GM19395 (cell line): ENCODE measurements around the gene OR5D13.

Experiments used
- ATAC-seq: cut with Tn5 transposase; IDR thresholded peaks from one replicate; pipeline ENCODE4 v1.9.1; 2021; ENCODE audit warnings: mild to moderate bottlenecking, moderate library complexity; ENCODE audit not compliant: unreplicated experiment

Gene OR5D13

GRCh38 chr11:55773138-55773537 lies at the start of gene OR5D13:
Gene OR5D13 (plus strand): TSS chr11:55773438. CDS start chr11:55773438, 0 bp downstream.
- ATAC-seq = no peak

- no peak for ATAC-seq
Measured at GRCh38 chr11:55726715-55727324, 46.4 kb upstream of the OR5D13 start.

GRCh38 chr11:55732936-55733335 lies 40.3 kb upstream of the OR5D13 start:
- ATAC-seq = no peak

- no peak for ATAC-seq
Measured at GRCh38 chr11:55791606-55792005, 18.4 kb downstream of the OR5D13 start.

GRCh38 chr11:55793321-55793720 lies 20.1 kb downstream of the OR5D13 start:
- no peak for ATAC-seq

GRCh38 chr11:55795256-55795655 lies 22.0 kb downstream of the OR5D13 start, which contains the start of gene OR5D14:
Gene OR5D14 (plus strand): TSS chr11:55795556. CDS start chr11:55795556, 0 bp downstream.
- ATAC-seq = no peak

- no peak for ATAC-seq
Measured at GRCh38 chr11:55806248-55806647, 33.0 kb downstream of the OR5D13 start.

- no peak for ATAC-seq
Measured at GRCh38 chr11:55811067-55811466, 37.8 kb downstream of the OR5D13 start, which contains the start of gene OR5L1. Gene OR5L1 (plus strand): TSS chr11:55811367. CDS start chr11:55811467, 100 bp downstream.

- no peak for ATAC-seq
Measured at GRCh38 chr11:55819330-55819729, 46.1 kb downstream of the OR5D13 start, which contains the start of gene OR5D18. Gene OR5D18 (plus strand): TSS chr11:55819630. CDS start chr11:55819630, 0 bp downstream.
